ENCODE results near the gene RBM26.
"Not testable (repeated sequence)": the region's sequence is repeated elsewhere in the genome, so short reads cannot be mapped to it uniquely, and the experiment has no call there.

RBM26 gene

GRCh38 chr13:79314652-79315051 lies 91.4 kb downstream of the RBM26 start:
- no peak for DNase-seq

- no peak for DNase-seq
These were observed 93.7 kb downstream of the RBM26 start for GRCh38 chr13:79312340-79312855.

DNA sequence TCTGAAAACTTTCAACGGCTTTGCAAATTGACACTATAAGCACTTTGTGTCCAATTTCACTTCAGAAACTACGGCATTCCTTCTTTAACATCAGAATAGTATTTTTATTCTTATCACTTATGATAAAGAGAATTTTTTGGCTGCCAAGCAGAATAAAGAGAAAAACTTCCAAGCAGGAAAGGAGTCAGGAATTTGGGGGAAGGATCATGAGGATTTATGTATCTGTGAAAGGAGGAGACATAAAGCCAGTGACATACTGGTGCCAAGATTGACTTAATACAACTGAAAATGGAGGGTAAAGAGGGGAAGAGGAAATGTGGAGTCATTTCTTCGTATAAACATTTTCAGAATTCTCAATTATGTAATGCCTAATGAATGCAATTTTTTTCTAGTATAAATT lies 94.7 kb downstream of the RBM26 start:
- DNase-seq, result no peak

DNA sequence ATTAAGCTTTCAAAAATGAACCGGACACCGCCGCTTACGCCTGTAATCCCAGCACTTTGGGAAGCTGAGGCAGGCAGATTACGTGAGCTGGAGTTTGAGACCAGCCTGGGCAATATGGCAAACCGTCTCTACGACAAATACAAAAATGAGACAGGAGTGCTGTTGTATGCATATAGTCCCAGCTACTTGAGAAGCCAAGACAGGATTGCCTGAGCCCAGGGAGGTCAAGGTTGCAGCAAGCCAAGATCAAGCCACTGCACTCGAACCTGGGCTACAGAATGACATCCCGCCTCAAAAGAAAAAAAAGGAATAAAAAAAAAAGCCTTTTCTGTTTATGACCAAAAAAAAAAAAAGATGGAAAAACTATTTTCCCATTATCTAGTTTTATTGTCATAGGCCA lies 96.4 kb downstream of the RBM26 start:
- no peak for DNase-seq

- DNase-seq, result no peak
These were observed 98.2 kb downstream of the RBM26 start for GRCh38 chr13:79307866-79308298.

GRCh38 chr13:79307433-79307861 lies 98.6 kb downstream of the RBM26 start:
- no peak for DNase-seq

GRCh38 chr13:79306650-79307049 lies 99.4 kb downstream of the RBM26 start:
- DNase-seq, result no peak

GRCh38 chr13:79297128-79297527 lies 108.9 kb downstream of the RBM26 start:
- no peak for DNase-seq

- no peak for DNase-seq
These were observed 109.9 kb downstream of the RBM26 start for GRCh38 chr13:79295906-79296706.

DNA sequence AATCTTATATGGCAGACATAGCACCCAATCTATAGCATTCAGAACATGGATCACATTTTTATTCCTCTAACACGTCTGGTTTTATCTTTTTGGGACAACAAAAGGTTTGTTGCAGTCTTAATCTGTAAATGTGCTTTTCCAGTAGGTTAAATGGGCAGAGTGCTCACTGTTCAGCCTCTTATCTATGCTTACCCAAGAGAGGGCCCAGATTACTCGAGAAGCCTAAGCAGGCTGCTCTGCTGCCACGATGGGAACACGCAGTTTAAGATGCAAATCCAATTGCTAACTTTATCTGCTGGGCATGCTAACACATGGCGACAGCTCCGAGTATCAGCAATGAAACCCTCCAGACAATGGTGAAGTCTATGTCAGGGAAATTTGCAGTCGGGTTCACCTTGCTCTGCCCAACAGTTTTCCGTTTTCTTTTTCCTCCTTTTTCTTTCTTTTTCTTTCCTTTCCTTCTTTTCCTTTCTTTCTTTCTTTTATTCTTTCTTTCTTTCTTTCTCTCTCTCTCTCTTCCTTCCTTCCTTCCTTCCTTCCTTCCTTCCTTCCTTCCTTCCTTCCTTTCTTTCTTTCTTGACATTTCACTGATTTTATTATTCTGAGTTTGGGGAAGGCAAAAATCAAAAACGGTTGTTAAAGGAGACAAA lies 115.3 kb downstream of the RBM26 start:
- no peak for DNase-seq

GRCh38 chr13:79289571-79289970 lies 116.5 kb downstream of the RBM26 start:
- DNase-seq, result peak; percentile 78 to 84

DNA sequence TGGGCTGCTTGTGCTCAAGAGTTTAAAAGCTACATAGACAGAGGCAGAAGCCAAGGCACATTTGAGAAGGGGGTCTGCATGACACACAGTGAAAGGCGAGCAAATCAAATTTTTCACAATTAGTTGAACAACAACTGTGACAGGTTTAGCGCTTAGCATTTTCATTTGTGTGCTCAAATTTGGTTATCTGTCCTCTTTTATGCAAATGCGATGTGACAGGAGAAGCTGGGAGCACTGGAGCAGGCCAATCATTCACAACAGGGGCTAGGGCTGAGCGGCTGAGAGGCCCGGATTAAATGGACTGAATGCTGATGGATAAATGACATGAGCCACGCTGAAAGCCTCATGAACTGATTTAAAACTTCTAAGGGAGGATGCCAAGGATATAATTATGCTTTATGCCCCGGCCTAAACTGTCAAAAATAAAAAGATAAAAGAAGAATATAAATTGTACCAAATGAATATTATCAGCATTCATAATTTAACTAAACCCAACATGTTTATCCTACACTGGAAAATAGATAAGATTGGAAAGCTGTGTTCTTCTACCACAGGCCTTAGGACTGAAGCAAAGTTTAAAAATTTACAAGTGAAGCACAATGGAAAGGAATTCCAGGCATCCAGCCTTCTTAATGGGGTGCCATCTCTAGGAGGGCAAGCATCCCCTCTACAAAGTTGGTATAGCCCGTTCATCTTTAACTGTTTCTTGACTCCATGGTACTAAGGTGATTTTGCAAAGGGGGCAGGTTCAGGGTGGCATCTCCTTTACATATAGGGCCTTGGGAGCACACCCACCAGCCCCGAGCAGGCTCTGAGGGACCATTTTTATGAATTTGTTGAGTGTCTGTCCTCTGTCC lies 117.9 kb downstream of the RBM26 start:
- DNase-seq, result no peak

GRCh38 chr13:79285159-79285558 lies 120.9 kb downstream of the RBM26 start:
- no peak for DNase-seq

GRCh38 chr13:79283742-79284141 lies 122.3 kb downstream of the RBM26 start:
- DNase-seq, result no peak

GRCh38 chr13:79282976-79283375 lies 123.1 kb downstream of the RBM26 start:
- peak; percentile 95 to 98 for DNase-seq

- DNase-seq, result no peak
These were observed 123.5 kb downstream of the RBM26 start for GRCh38 chr13:79282508-79282907.

DNA sequence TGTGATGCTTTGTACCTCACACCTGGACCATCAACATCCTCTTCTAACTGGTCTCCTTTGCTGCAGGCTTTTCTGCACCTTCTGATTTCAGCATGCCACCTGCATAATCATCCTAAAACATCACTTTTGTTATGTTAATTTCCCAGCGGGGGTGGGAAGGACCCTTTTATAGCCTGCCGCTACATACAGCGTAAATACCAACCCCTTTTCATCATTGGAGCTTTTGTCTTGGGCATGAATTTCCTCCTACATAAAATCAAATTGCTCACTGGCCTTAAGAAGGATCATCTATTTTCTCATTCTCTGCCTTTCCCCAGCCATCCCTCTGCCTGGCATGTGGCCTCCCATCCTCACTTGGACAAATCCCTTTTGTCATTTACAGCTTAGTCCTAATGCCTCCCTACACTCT lies 124.7 kb downstream of the RBM26 start:
- DNase-seq, result no peak

DNA sequence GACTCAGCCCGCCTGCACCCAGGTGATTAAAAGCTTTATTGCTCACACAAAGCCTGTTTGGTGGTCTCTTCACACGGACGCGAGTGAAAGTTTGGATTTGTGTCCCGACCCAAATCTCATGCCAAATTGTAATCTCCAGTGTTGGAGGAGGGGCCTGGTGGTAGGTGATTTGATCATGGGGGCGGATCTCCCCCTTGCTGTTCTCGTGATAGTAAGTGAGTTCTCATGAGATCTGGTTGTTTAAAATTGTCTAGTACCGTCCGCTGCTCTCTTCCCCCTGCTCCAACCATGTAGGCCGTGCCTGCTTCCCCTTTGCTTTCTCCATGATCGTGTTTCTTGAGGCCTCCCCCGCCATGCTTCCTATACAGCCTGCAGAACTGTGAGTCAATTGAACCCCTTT lies 126.3 kb downstream of the RBM26 start:
- not testable (repeated sequence) for DNase-seq

- no peak for DNase-seq
These were observed 133.0 kb downstream of the RBM26 start for GRCh38 chr13:79273045-79273444.

DNA sequence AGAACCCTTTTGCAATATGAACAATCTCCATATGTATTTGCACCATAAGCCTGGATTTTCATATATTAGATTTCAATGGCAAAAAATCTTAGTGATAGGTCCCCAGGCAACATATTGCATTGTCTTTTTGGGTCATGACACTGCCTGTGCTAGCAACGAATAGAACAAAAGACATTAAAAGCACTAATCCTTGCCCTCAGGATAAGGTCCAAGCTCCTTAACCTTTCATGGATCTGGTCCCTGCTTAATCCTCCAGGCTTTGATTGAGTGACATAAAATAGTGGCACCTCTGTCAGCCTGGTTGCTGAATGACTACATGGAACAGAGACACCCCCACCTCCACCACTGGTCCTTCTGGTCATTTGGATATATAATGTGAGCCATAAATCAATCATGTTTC lies 134.4 kb downstream of the RBM26 start:
- DNase-seq, result no peak

DNA sequence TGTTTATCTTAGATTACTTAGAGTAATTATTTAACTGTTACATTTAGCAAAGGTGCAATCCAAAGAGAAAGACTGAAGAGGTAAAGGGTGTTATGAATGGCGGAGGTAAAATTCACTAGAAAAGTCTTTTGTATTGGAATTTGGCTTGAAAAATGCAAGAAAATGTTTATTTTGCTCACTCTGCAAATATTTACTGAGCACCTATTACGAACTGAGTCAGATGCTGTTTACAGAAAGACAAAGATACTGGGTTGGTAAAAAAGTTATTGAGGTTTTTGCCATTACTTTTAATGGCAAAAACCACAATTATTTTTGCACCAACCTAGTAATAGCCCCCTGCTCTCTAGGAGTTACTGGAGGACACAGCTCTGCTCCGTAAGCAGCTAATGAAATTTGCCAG lies 135.2 kb downstream of the RBM26 start:
- no peak for DNase-seq

Measured in AML-193 (cell line).